H9 (cell line): Measurements from ENCODE around the gene WNT5B. TPM values are rescaled to one million over a fixed set of nuclear protein-coding genes. Genes with fewer than 3 reads are reported as not detected.

ENCODE experiments used
- DNase-seq: peaks from one replicate; pipeline ENCODE4 v3.0.0-alpha.2; 2017
- H2AFZ ChIP-seq: one replicate; pipeline ENCODE4 v1.6.1; 2013; ENCODE audit warnings: mild to moderate bottlenecking, low read length, control low read depth, moderate library complexity
- H2AK5ac ChIP-seq: 2 replicates; pipeline ENCODE4 v1.6.1; 2013; ENCODE audit warnings: low read length, control low read depth, mixed read lengths; ENCODE audit not compliant: insufficient read length
- H2BK120ac ChIP-seq: one replicate; pipeline ENCODE4 v1.6.1; 2013; ENCODE audit warnings: low read depth, mild to moderate bottlenecking, low read length, control low read depth, inconsistent platforms; ENCODE audit not compliant: poor library complexity, severe bottlenecking
- H2BK12ac ChIP-seq: 2 replicates; pipeline ENCODE4 v1.6.1; 2013; ENCODE audit warnings: low read length, control low read depth, mixed read lengths, low read depth; ENCODE audit not compliant: insufficient read length
- H2BK15ac ChIP-seq: 2 replicates; pipeline ENCODE4 v1.6.1; 2013; ENCODE audit warnings: low read depth, low read length, control low read depth
- H2BK20ac ChIP-seq: one replicate; pipeline ENCODE4 v1.6.1; 2013; ENCODE audit warnings: low read depth, mild to moderate bottlenecking, low read length, control low read depth, inconsistent platforms; ENCODE audit not compliant: poor library complexity, severe bottlenecking
- H2BK5ac ChIP-seq: 2 replicates; pipeline ENCODE4 v1.6.1; 2013; ENCODE audit warnings: low read length, control low read depth, mixed read lengths; ENCODE audit not compliant: insufficient read length
- H3K14ac ChIP-seq: 2 replicates; pipeline ENCODE4 v1.6.1; 2013; ENCODE audit warnings: low read length, control low read depth; ENCODE audit not compliant: insufficient read depth
- H3K18ac ChIP-seq: 2 replicates; pipeline ENCODE4 v1.6.1; 2013; ENCODE audit warnings: low read depth, mild to moderate bottlenecking, mixed read lengths, low read length, control low read depth; ENCODE audit not compliant: insufficient read length
- H3K23ac ChIP-seq: 2 replicates; pipeline ENCODE4 v1.6.1; 2013; ENCODE audit warnings: low read length, control low read depth, mixed read lengths, low read depth; ENCODE audit not compliant: insufficient read length
- H3K23me2 ChIP-seq: 2 replicates; pipeline ENCODE4 v1.6.1; 2013; ENCODE audit warnings: low read depth, mild to moderate bottlenecking, mixed read lengths, low read length, control low read depth; ENCODE audit not compliant: insufficient read length, poor library complexity, severe bottlenecking
- H3K27ac ChIP-seq: 2 replicates; pipeline ENCODE4 v1.5.1; 2013; ENCODE audit warnings: low read length, control low read depth, mixed read lengths, low read depth; ENCODE audit not compliant: insufficient read length
- H3K27me3 ChIP-seq: 2 replicates; pipeline ENCODE4 v1.6.1; 2013; ENCODE audit warnings: low read length, control low read depth, inconsistent platforms; ENCODE audit not compliant: insufficient read depth
- H3K4ac ChIP-seq: 2 replicates; pipeline ENCODE4 v1.6.1; 2013; ENCODE audit warnings: low read depth, mild to moderate bottlenecking, control low read depth, inconsistent platforms, low read length, moderate library complexity
- H3K4me1 ChIP-seq: 2 replicates; pipeline ENCODE4 v1.6.1; 2013; ENCODE audit warnings: low read length, control low read depth, inconsistent platforms; ENCODE audit not compliant: insufficient read depth
- H3K4me2 ChIP-seq: 2 replicates; pipeline ENCODE4 v1.6.1; 2013; ENCODE audit warnings: low read length, control low read depth, mixed read lengths; ENCODE audit not compliant: insufficient read length, insufficient read depth
- H3K56ac ChIP-seq: 2 replicates; pipeline ENCODE4 v1.6.1; 2013; ENCODE audit warnings: low read depth, mild to moderate bottlenecking, mixed read lengths, low read length, control low read depth; ENCODE audit not compliant: insufficient read length
- H3K79me1 ChIP-seq: 2 replicates; pipeline ENCODE4 v1.6.1; 2013; ENCODE audit warnings: low read depth, mild to moderate bottlenecking, moderate library complexity, low read length, control low read depth, inconsistent platforms; ENCODE audit not compliant: insufficient read depth, poor library complexity, severe bottlenecking
- H3K79me2 ChIP-seq: 2 replicates; pipeline ENCODE4 v1.6.1; 2013; ENCODE audit warnings: low read length, control low read depth, inconsistent platforms; ENCODE audit not compliant: insufficient read depth
- H3K9ac ChIP-seq: 2 replicates; pipeline ENCODE4 v1.6.1; 2013; ENCODE audit warnings: low read length, control low read depth, mixed read lengths; ENCODE audit not compliant: insufficient read length; ENCODE audit errors: extremely low read depth
- H3K9me3 ChIP-seq: one replicate; pipeline ENCODE4 v1.6.1; 2013; ENCODE audit warnings: low read depth, low read length, inconsistent platforms; ENCODE audit not compliant: control insufficient read depth
- H3T11ph ChIP-seq: one replicate; pipeline ENCODE4 v1.6.1; 2013; ENCODE audit warnings: mild to moderate bottlenecking, low read length, control low read depth, inconsistent platforms
- H4K20me1 ChIP-seq: one replicate; pipeline ENCODE4 v1.6.1; 2013; ENCODE audit not compliant: control insufficient read depth, insufficient read length, insufficient read depth
- H4K5ac ChIP-seq: 2 replicates; pipeline ENCODE4 v1.6.1; 2013; ENCODE audit warnings: low read depth, mild to moderate bottlenecking, mixed read lengths, low read length, control low read depth; ENCODE audit not compliant: insufficient read length
- H4K8ac ChIP-seq: replicated peaks from 2 replicates; pipeline ENCODE4 v1.6.1; 2013; ENCODE audit warnings: low read length, control low read depth, mixed read lengths, low read depth; ENCODE audit not compliant: insufficient read length
- H4K91ac ChIP-seq: 2 replicates; pipeline ENCODE4 v1.6.1; 2013; ENCODE audit warnings: low read depth, mild to moderate bottlenecking, moderate library complexity, mixed read lengths, low read length, control low read depth; ENCODE audit not compliant: insufficient read length
- H3K27ac Mint-ChIP-seq, 3 experiments: 2 replicates in 2 of 3; 3 replicates in 1 of 3; pipeline ENCODE4 v1.8.0; 2020 to 2021; ENCODE audit warnings: mixed read lengths in 3 of 3, mild to moderate bottlenecking in 1 of 3, moderate library complexity in 1 of 3
- H3K27me3 Mint-ChIP-seq: 2 replicates; pipeline ENCODE4 v1.8.0; 2021; ENCODE audit warnings: low read depth, mild to moderate bottlenecking, moderate library complexity, mixed read lengths
- H3K36me3 Mint-ChIP-seq, 3 experiments: 2 replicates in 2 of 3; 3 replicates in 1 of 3; pipeline ENCODE4 v1.8.0; 2020 to 2021; ENCODE audit warnings: low read depth in 3 of 3, mixed read lengths in 3 of 3; ENCODE audit not compliant: insufficient read depth in 1 of 3
- H3K4me1 Mint-ChIP-seq, 2 experiments: 2 replicates each; pipeline ENCODE4 v1.8.0; 2020; ENCODE audit warnings: mixed read lengths in 2 of 2
- H3K4me3 Mint-ChIP-seq, 2 experiments: 2 replicates in 1 of 2; 3 replicates in 1 of 2; pipeline ENCODE4 v1.8.0; 2020 to 2021; ENCODE audit warnings: mild to moderate bottlenecking in 2 of 2, mixed read lengths in 2 of 2, moderate library complexity in 1 of 2
- H3K9me3 Mint-ChIP-seq, 2 experiments: 2 replicates in 1 of 2; 3 replicates in 1 of 2; pipeline ENCODE4 v1.8.0; 2020; ENCODE audit warnings: mild to moderate bottlenecking in 2 of 2, mixed read lengths in 2 of 2, moderate library complexity in 1 of 2
- CTCF ChIP-seq: fragments of 200-600 bp; sonication (generic); conservative IDR thresholded peaks from 3 replicates; pipeline ENCODE4 v1.8.0; 2021; ENCODE audit warnings: antibody characterized with exemption, mild to moderate bottlenecking
- WGBS: extraction: QIAGEN DNeasy Blood & Tissue Kit; methylation state at CpG from one replicate; pipeline ENCODE4 v1.1.7; 2013; ENCODE audit warnings: missing lambda C conversion rate, low lambda C conversion rate, mixed read lengths; ENCODE audit not compliant: insufficient read length; ENCODE audit errors: extremely low coverage; 5-methylcytosine and 5-hydroxymethylcytosine counted together
- total RNA-seq: library from RNA; stranded (reverse); gene quantifications from 2 replicates; pipeline ENCODE4 v1.2.1, GENCODE V29; 2021

Gene WNT5B
- total RNA-seq, 1 experiment from 2014 or later, result 1.5 TPM

DNA sequence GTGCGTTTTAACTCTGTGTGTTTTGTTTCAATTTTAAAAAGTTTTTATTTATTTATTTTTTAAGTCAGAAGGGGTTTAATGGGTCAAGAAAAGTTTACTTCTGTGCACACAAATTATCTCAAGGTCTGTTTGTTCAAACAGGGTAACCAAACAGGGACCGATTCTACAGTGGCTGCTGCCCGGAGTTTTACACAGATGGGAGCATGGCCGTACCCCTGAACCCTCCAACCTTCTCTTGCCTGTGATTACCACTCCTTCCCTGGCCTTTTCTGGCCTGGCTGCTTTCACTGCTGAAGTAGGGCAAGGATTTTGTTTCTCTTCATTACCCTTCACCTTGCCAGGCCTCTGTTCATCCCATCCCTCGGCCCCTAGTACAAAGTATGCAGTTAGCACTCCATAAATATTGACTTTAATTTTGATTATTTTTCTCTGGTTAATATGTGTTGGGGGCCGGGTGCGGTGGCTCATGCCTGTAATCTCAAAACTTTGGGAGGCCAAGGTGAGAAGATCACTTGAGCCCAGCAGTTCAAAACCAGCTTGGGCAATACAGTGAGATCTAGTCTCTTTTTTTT is 18.9 kb upstream of the WNT5B start:
- Histone ChIP-seq H3K23me2 (peaks cover 6% of the 10 kb centered on the region), H3K4me1 (0 out of 2 replicates have a peak, but pooled peaks cover 2% of the 10 kb centered on the region), H2BK15ac (no peak overlapping the region), H2AFZ (no peak overlapping the region), H4K8ac (no peak overlapping the region), H3K23ac (no peak overlapping the region), H2BK20ac (no peak overlapping the region), H3K27ac (no peak overlapping the region), H3K14ac (no peak overlapping the region), H3K4me2 (no peak overlapping the region), H4K91ac (no peak overlapping the region), H3K9me3 (no peaks in the 10 kb centered on the region), H4K5ac (no peak overlapping the region), H3T11ph (no peak overlapping the region), H2BK120ac (no peak overlapping the region), H3K79me2 (no peaks in the 10 kb centered on the region), H4K20me1 (no peaks in the 10 kb centered on the region), H3K79me1 (no peaks in the 10 kb centered on the region), H3K56ac (no peak overlapping the region), H3K9ac (no peak overlapping the region), H2BK5ac (no peak overlapping the region), H3K18ac (no peak overlapping the region), H2AK5ac (no peak overlapping the region), H3K4ac (no peak overlapping the region), H3K27me3 (peaks cover 2% of the 10 kb centered on the region; the same call in 1 of the 2 replicates), H2BK12ac (no peak overlapping the region)
- Mint-ChIP-seq H3K4me1 (peaks cover 9 to 12% of the 10 kb centered on the region in 2 experiments), H3K36me3 (no peaks in the 10 kb centered on the region), H3K27me3 (peaks cover 42% of the 10 kb centered on the region), H3K27ac (no peak overlapping the region), H3K9me3 (no peaks in the 10 kb centered on the region), H3K4me3 (no peak overlapping the region)
- WGBS, result no CpG with 5 or more reads among the region's 7 CpGs
- TF ChIP-seq CTCF, result no peak
- DNase-seq, result no peak
